K562 (cell line): ENCODE results near the gene CBX3. TPM values are rescaled to one million over a fixed set of nuclear protein-coding genes. Genes with fewer than 3 reads are reported as not detected.
A peak's percentile ranks its signal among the peaks of the same experiment; 100 is the strongest.

ENCODE experiments used
- BRF1 ChIP-seq: IDR thresholded peaks from 3 replicates; pipeline ENCODE4 v1.6.1; 2011; ENCODE audit warnings: borderline replicate concordance, mild to moderate bottlenecking; ENCODE audit not compliant: insufficient read length; ENCODE audit errors: extremely low read depth
- E2F6 ChIP-seq, 2 experiments: IDR thresholded peaks; 2 replicates each; pipeline ENCODE4 v1.6.1; 2011; ENCODE audit warnings: borderline replicate concordance in 1 of 2, control low read depth in 1 of 2, low read depth in 1 of 2, low read length in 1 of 2, mild to moderate bottlenecking in 1 of 2, mixed read lengths in 1 of 2, moderate library complexity in 1 of 2; ENCODE audit not compliant: insufficient read depth in 1 of 2, insufficient read length in 1 of 2, poor library complexity in 1 of 2, severe bottlenecking in 1 of 2; ENCODE audit errors: extremely low read depth in 1 of 2
- FOXJ2 ChIP-seq: fragments of 200-800 bp; sonication (Bioruptor generic); IDR thresholded peaks from 2 replicates; pipeline ENCODE4 v1.6.1; 2016; ENCODE audit warnings: missing genetic modification characterization, missing compliant biosample characterization
- GABPB2 ChIP-seq: fragments of 250-450 bp; sonication (Bioruptor Pico); conservative IDR thresholded peaks from 2 replicates; pipeline ENCODE4 v1.5.1; 2021; ENCODE audit warnings: mild to moderate bottlenecking
- GTF2B ChIP-seq: IDR thresholded peaks from 2 replicates; pipeline ENCODE4 v1.6.1; 2011; ENCODE audit not compliant: insufficient read length; ENCODE audit errors: extremely low read depth
- HSF4 ChIP-seq: fragments of 250-450 bp; sonication (Bioruptor Pico); IDR thresholded peaks from 2 replicates; pipeline ENCODE4 v2.1.2; 2022; ENCODE audit warnings: mild to moderate bottlenecking, moderate library complexity, borderline replicate concordance
- ILK ChIP-seq: fragments of 450-650 bp; IDR thresholded peaks from 2 replicates; pipeline ENCODE4 v1.6.1; 2016; ENCODE audit warnings: missing genetic modification characterization, low read depth, mild to moderate bottlenecking, missing compliant biosample characterization, moderate library complexity, borderline replicate concordance
- NCOA1 ChIP-seq: fragments of 450-650 bp; IDR thresholded peaks from 2 replicates; pipeline ENCODE4 v1.6.1; 2016; ENCODE audit warnings: low read depth
- NR1H2 ChIP-seq: sonication (generic); formaldehyde crosslinking; IDR thresholded peaks from 2 replicates; pipeline ENCODE4 v1.4.0; 2020; ENCODE audit warnings: mild to moderate bottlenecking, missing genetic modification reagents
- PKNOX1 ChIP-seq: fragments of 450-650 bp; IDR thresholded peaks from 2 replicates; pipeline ENCODE4 v1.6.1; 2016
- POLR2H ChIP-seq: IDR thresholded peaks from 2 replicates; pipeline ENCODE4 v1.6.1; 2016; ENCODE audit warnings: missing genetic modification characterization, low read depth, mild to moderate bottlenecking, control low read depth, missing compliant biosample characterization, moderate library complexity
- PREB ChIP-seq: sonication (generic); formaldehyde crosslinking; IDR thresholded peaks from 2 replicates; pipeline ENCODE4 v1.8.1; 2023; ENCODE audit warnings: mild to moderate bottlenecking, missing genetic modification reagents
- PYGO2 ChIP-seq: fragments of 450-650 bp; IDR thresholded peaks from 2 replicates; pipeline ENCODE4 v1.6.1; 2016; ENCODE audit warnings: mild to moderate bottlenecking, missing genetic modification characterization, moderate library complexity, missing compliant biosample characterization
- SLC30A9 ChIP-seq: fragments of 250-450 bp; sonication (Bioruptor Pico); IDR thresholded peaks from 2 replicates; pipeline ENCODE4 v1.8.0; 2022; ENCODE audit warnings: mild to moderate bottlenecking, moderate library complexity
- SMARCA4 ChIP-seq: fragments of 450-650 bp; IDR thresholded peaks from 2 replicates; pipeline ENCODE4 v1.6.1; 2016
- TAF15 ChIP-seq: fragments of 200-400 bp; formaldehyde crosslinking; IDR thresholded peaks from 2 replicates; pipeline ENCODE4 v1.6.1; 2017; ENCODE audit warnings: mild to moderate bottlenecking, low read depth, low read length, moderate library complexity
- ZBTB17 ChIP-seq: fragments of 450-650 bp; formaldehyde crosslinking; IDR thresholded peaks from 2 replicates; pipeline ENCODE4 v1.4.0; 2020; ENCODE audit warnings: mild to moderate bottlenecking
- ZFP91 ChIP-seq: sonication (generic); formaldehyde crosslinking; IDR thresholded peaks from 2 replicates; pipeline ENCODE4 v1.8.0; 2022; ENCODE audit warnings: mild to moderate bottlenecking, missing genetic modification reagents
- ZNF354B ChIP-seq: fragments of 250-450 bp; sonication (Bioruptor Pico); IDR thresholded peaks from 2 replicates; pipeline ENCODE4 v1.4.0; 2020
- ZNF449 ChIP-seq: fragments of 250-450 bp; sonication (Bioruptor Pico); IDR thresholded peaks from 2 replicates; pipeline ENCODE4 v1.8.0; 2022; ENCODE audit warnings: moderate library complexity, mild to moderate bottlenecking, inconsistent platforms
- polyA plus RNA-seq, 8 experiments: library from polyadenylated mRNA; depleted of rRNA in 4 of 8; stranded (reverse) in 5 of 8; unstranded in 3 of 8; fragments of >200 nt; fragmentation: Nextera tagmentation in 2 of 8; fragmentation: Illumina TruSeq in 1 of 8; extraction: Ambion mirVana in 2 of 8; extraction: Trizol in 1 of 8; gene quantifications; 2 replicates each; pipeline versions ENCODE4 v1.2.1 to v1.2.3, GENCODE V29; 2011 to 2014; ENCODE audit warnings: inconsistent platforms in 1 of 8, missing spikeins in 1 of 8
- total RNA-seq, 7 experiments: library from RNA; depleted of rRNA in 6 of 7; stranded (reverse); fragments of >200 nt in 6 of 7; fragmentation: Illumina TruSeq in 2 of 7; extraction: Trizol in 2 of 7; gene quantifications; 2 replicates each; pipeline versions ENCODE4 v1.2.1 to v1.2.3, GENCODE V29; 2011 to 2021; ENCODE audit warnings: low replicate concordance in 1 of 7

Gene CBX3
- total and polyA plus RNA-seq, 9 of the 15 experiments (the other 6 are each of a cell fraction or from before 2014, with no cell fraction given) = 198 to 413 (median 328) TPM

- TF ChIP-seq NCOA1 (0 out of 2 replicates have a peak, but pooled peaks have one; percentile 39), GTF2B (peak; percentile 93), PYGO2 (tag) (no peak), PREB (peak; percentile 80; the same call in 1 of the 2 replicates), E2F6 (IDR thresholded peaks at IDR 0.05; ENCODE audit: borderline replicate concordance in 1 of 2, extremely low read depth in 1 of 2, insufficient read depth in 1 of 2, insufficient read length in 1 of 2, low read depth in 1 of 2, low read length in 1 of 2, poor library complexity in 1 of 2, severe bottlenecking in 1 of 2) (peak in 1 of 2 experiments; percentile 50), ZNF354B (CRISPR knock-in tag) (no peak), GABPB2 (CRISPR knock-in tag) (no peak), ZNF449 (CRISPR knock-in tag) (no peak), SMARCA4 (no peak), NR1H2 (CRISPR knock-in tag) (no peak), ZBTB17 (CRISPR knock-in tag) (no peak), ZFP91 (CRISPR knock-in tag) (no peak), POLR2H (tag) (peak; percentile 98), HSF4 (CRISPR knock-in tag) (no peak), BRF1 (no peak), TAF15 (peak; percentile 99; the same call in 1 of the 2 replicates), FOXJ2 (peak; percentile 70), SLC30A9 (CRISPR knock-in tag) (no peak), PKNOX1 (no peak), ILK (tag) (no peak)
Measured at GRCh38 chr7:26200444-26201246, 900 bp upstream of the CBX3 start, which contains the start of gene HNRNPA2B1 (continued).
